ENCODE results near the gene MYO15A. TPM values are rescaled to one million over a fixed set of nuclear protein-coding genes. Genes with fewer than 3 reads are reported as not detected.

The MYO15A gene
- total and polyA plus RNA-seq, 2 experiments from 2014 or later: 2.4 to 2.8 TPM

- peaks cover 37% of the 10 kb centered on the region for H4K20me1 ChIP-seq (ENCODE audit: insufficient read depth, poor library complexity, severe bottlenecking)
- H2AFZ ChIP-seq: peak overlapping the region; percentile 51
- H3K9me2 ChIP-seq (replicated peaks; ENCODE audit: insufficient read depth): no peaks in the 10 kb centered on the region
- TF ChIP-seq CTCF (IDR thresholded peaks at IDR 0.05; ENCODE audit: poor library complexity) (no peak), EZH2 (IDR thresholded peaks at IDR 0.05; ENCODE audit: borderline replicate concordance) (no peak), EZH2phosphoT487 (IDR thresholded peaks at IDR 0.05; ENCODE audit: low read depth, severe bottlenecking, unreplicated experiment) (no peak)
- H3K4me3 ChIP-seq: peak overlapping the region; percentile 43
- no peaks in the 10 kb centered on the region for H3K9me3 ChIP-seq (ENCODE audit: low read depth)
- H3K27ac ChIP-seq: peak overlapping the region; percentile 97
- H3K4me2 ChIP-seq: peak overlapping the region; percentile 84
- H3K4me1 ChIP-seq (ENCODE audit: insufficient read depth): peaks cover 44% of the 10 kb centered on the region
- WGBS (ENCODE audit: low lambda C conversion rate, missing lambda C conversion rate): under 1% methylated on average over 33 of the region's 33 CpGs
- peak; percentile 91 for DNase-seq (ENCODE audit: low spot score)
- no peaks in the 10 kb centered on the region for H3K36me3 ChIP-seq (replicated peaks; ENCODE audit: insufficient read depth, low read depth)
- no peaks in the 10 kb centered on the region for H3K27me3 ChIP-seq
- peaks cover 42% of the 10 kb centered on the region for H3K79me2 ChIP-seq
These were observed 74.4 kb downstream of the MYO15A start for GRCh38 chr17:18182978-18183333.

- 2% methylated on average over 82 of the region's 98 CpGs for WGBS (ENCODE audit: low lambda C conversion rate, missing lambda C conversion rate)
- peaks cover 50% of the 10 kb centered on the region for H3K4me1 ChIP-seq (ENCODE audit: insufficient read depth)
These were observed 75.0 kb downstream of the MYO15A start, which contains the start of gene ALKBH5 for GRCh38 chr17:18183334-18184142. Gene ALKBH5 (plus strand): TSS chr17:18183828. CDS start chr17:18184244, 416 bp downstream.

GRCh38 chr17:18184143-18185031 is 75.8 kb downstream of the MYO15A start:
- no peaks in the 10 kb centered on the region for H3K9me2 ChIP-seq (replicated peaks; ENCODE audit: insufficient read depth)
- no peaks in the 10 kb centered on the region for H3K27me3 ChIP-seq
- TF ChIP-seq EZH2phosphoT487 (IDR thresholded peaks at IDR 0.05; ENCODE audit: low read depth, severe bottlenecking, unreplicated experiment) (no peak), EZH2 (IDR thresholded peaks at IDR 0.05; ENCODE audit: borderline replicate concordance) (no peak), CTCF (IDR thresholded peaks at IDR 0.05; ENCODE audit: poor library complexity) (no peak)
- H3K4me1 ChIP-seq (ENCODE audit: insufficient read depth): peaks cover 49% of the 10 kb centered on the region
- H2AFZ ChIP-seq: peak overlapping the region; percentile 54
- peaks cover 52% of the 10 kb centered on the region for H4K20me1 ChIP-seq (ENCODE audit: insufficient read depth, poor library complexity, severe bottlenecking)
- peak overlapping the region; percentile 78 for H3K4me3 ChIP-seq
- H3K79me2 ChIP-seq: peaks cover 56% of the 10 kb centered on the region
- peak overlapping the region; percentile 95 for H3K4me2 ChIP-seq
- no peaks in the 10 kb centered on the region for H3K36me3 ChIP-seq (replicated peaks; ENCODE audit: insufficient read depth, low read depth)
- H3K27ac ChIP-seq: peak overlapping the region; percentile 97
- WGBS (ENCODE audit: low lambda C conversion rate, missing lambda C conversion rate): 2% methylated on average over 91 of the region's 92 CpGs
- H3K9me3 ChIP-seq (ENCODE audit: low read depth): no peaks in the 10 kb centered on the region
- peak; percentile 67 for DNase-seq (ENCODE audit: low spot score)

More at GRCh38 chr17:18183334-18184142, 75.0 kb downstream of the MYO15A start, which contains the start of gene ALKBH5:
- TF ChIP-seq EZH2 (IDR thresholded peaks at IDR 0.05; ENCODE audit: borderline replicate concordance) (no peak), CTCF (IDR thresholded peaks at IDR 0.05; ENCODE audit: poor library complexity) (peak; percentile 33)
- Histone ChIP-seq H4K20me1 (ENCODE audit: insufficient read depth, poor library complexity, severe bottlenecking) (peaks cover 43% of the 10 kb centered on the region), H3K4me3 (peak within 1 kb of the TSS; percentile 78), H3K36me3 (replicated peaks; ENCODE audit: insufficient read depth, low read depth) (no peaks in the 10 kb centered on the region), H2AFZ (peak within 1 kb of the TSS; percentile 54), H3K4me2 (peak within 1 kb of the TSS; percentile 95), H3K27me3 (no peaks in the 10 kb centered on the region), H3K27ac (peak within 1 kb of the TSS; percentile 97), H3K79me2 (peaks cover 48% of the 10 kb centered on the region), H3K9me2 (replicated peaks; ENCODE audit: insufficient read depth) (no peaks in the 10 kb centered on the region), H3K9me3 (ENCODE audit: low read depth) (no peaks in the 10 kb centered on the region)
- DNase-seq (ENCODE audit: low spot score): peak; percentile 99

All from hepatocyte (in vitro differentiated cells).